HG03060 (cell line): ENCODE results near the gene FILIP1L.
A peak's percentile ranks its signal among the peaks of the same experiment; 100 is the strongest.

ENCODE experiments used
- ATAC-seq: cut with Tn5 transposase; IDR thresholded peaks from one replicate; pipeline ENCODE4 v1.9.1; 2021; ENCODE audit warnings: low read depth, moderate number of reproducible peaks; ENCODE audit not compliant: unreplicated experiment

Gene FILIP1L

GRCh38 chr3:100047455-100048141 is 66.7 kb downstream of the FILIP1L start:
- peak; percentile 65 for ATAC-seq

- no peak for ATAC-seq
These were observed 67.3 kb downstream of the FILIP1L start for GRCh38 chr3:100046986-100047385.

DNA sequence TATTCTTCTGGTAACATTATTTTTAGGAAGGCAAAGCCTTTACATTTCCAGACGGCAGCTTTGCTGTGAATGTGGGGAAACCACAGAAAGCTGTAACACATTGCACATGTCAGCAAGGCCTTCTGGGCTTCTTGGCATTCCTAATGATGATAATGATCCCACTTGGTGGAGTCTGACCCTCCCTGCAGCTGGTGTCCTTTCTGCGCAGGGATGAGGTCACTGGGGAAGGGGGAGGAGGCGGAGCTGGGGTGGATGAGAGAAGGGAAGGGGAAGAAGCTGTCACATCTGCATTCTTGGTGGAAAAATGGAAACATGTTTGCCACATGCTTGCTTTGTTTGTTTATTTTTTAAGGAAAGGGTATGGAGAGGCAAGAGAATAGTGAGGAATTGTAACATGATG is 68.6 kb downstream of the FILIP1L start:
- no peak for ATAC-seq

- peak; percentile 72 for ATAC-seq
These were observed 69.9 kb downstream of the FILIP1L start for GRCh38 chr3:100044369-100044768.

GRCh38 chr3:100043271-100043670 is 71.0 kb downstream of the FILIP1L start:
- no peak for ATAC-seq

DNA sequence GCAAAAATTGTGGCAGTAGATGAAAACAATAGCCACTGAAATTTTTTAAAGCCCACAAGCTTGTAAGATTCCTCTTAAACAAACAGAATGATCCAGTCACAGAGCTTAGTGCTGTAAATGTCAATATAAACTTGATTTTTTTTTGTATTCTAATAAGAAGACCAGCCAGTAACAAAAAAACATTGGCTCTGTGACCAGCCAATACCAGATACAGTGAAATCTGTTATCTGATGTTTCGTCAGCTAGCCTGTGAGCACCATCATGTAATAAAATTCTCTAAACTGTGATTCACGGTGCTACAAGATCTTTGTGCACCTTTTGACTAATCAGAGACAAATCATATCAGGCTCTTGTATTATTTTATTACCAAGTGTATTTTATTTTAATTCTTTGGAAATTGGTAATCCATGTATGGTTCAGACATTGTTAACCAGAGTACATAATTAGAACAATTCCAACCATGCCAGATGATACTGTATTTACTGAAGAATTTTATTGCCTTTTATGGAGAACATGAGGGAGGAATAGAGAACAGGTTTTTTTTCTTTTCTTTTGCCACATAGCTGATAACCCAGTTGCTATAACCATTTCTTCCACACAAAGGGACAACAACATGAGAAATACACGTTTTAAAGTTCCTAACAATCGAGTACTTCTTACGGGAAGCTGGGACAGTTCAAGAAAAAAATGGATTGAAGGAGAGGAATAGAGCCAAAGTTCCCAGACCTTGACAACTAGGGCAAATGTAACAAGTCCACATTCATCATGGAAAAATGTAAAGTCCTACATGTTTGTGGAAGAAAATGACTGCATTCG is 71.9 kb downstream of the FILIP1L start:
- ATAC-seq = no peak

DNA sequence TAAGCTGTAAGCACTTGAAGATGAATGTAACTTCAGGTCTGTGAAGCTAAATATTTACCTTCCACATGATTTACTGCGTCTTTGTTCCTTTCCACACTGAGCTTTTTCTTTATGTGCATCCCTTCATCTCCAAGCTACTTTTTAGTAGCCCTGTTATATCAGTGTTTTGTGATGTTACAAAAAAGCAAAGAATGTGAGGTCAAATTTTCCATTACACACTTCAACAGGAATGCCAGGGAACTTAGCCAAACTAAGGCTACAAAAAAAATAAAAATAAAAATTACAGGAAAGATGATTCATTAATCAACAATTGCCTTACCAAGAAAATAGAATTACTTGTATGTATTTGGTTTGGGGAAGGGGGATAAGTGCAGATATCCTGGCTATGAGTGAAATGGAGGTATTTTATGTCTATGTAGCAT is 73.0 kb downstream of the FILIP1L start:
- ATAC-seq = no peak

DNA sequence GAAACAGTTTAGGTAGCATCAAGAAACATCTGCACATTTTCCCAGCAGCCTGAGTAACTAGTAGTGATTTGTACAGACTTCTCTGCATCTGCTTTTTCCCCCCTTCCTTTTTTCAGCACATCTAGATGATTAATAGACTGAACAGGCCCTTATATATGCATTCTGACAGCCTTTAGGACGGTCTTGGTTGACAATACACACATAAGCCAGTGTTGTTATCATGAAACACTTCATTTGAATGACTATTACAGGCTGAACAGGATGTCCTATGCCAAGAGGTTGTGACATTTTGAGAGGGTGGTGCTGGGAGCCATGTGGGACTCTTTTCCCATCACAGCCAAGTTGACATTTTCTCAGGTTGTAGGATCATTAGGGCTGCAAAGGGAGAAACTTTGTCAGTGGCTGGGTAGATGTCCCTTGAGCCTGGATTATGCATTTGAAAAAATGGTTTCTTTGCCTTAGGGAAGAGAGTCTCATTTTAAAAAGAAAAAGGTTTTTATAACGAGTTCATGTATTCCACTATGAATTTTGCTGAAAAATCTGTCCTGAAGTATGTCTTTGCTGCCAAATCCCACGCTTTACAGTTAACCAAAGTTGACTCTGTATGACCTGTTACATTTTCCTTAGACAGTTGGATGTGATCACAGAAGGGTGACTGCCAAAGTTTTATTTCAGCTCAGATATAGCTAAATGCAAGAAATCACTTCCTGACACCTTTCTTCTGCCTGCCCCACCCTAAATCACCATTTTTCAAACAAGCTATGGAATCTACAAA is 73.7 kb downstream of the FILIP1L start:
- no peak for ATAC-seq

- ATAC-seq = no peak
These were observed 75.2 kb downstream of the FILIP1L start for GRCh38 chr3:100039075-100039474.

DNA sequence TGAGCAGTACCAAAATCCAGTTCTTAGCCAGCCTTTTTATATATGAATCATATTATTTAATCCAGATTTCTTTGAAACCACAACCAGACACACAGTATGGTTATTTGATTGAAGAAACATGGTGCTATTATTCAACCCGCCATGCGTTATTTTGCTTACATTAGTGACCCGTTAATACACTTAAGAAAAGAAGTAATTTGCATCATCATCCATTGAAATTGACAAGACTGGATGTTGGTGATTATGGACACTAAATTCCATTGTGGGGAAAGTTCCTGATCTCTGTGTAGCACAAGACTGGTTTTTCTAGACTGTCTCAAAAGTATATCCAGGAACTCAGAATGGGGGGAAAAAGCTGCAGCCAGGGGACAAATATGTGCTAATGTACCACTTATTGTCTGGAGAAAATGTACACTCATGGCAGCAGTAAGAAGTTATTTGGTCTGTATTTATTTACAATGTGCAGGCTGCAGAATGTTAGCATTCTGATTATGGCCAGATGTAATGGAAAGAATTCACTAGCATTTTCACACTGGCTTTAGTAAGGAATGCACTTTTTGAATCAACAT is 80.3 kb downstream of the FILIP1L start:
- ATAC-seq = no peak

DNA sequence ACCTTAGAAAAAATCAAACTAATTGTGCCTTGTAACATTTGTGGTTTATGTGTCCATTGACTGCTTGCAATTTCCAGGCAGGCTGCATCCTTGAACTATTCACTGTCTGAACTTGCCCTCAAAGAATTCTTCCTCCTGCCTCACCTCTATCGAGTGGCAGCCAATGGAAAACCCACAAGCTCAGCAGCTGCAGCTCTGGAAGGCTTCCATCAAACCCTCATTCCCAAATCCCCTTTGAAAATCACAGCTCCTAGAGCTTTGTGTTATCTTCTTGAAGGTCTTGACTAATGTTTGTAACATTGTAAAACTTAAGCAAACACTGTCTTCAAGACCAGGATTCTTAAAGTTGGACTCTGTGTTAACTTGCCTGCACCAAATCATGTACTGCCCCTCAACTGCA is 81.1 kb downstream of the FILIP1L start:
- ATAC-seq = no peak

- ATAC-seq = no peak
These were observed 82.1 kb downstream of the FILIP1L start for GRCh38 chr3:100032243-100032642.

DNA sequence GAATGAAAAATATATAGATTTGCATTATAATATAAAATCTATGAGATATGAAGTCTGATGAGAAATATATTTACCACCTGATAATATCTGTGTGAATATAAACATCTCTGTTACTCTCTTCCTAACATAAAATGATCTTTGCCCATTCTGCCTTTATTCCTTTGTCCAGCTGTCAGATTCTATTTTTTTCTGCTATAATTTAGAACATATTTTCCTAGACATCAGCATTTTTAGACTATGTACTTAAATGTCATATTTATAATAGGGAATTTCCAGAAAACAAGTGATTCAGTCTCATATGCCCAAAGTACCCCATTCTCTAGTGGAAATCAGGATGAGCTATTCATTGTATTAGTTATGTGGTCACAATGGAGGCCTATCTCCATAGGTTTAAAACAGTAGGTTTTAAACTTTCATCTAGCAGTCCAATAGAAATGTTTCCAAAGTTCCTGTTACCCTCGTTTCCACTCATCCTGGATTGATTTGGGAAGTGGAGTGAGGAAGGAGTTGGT is 83.3 kb downstream of the FILIP1L start:
- no peak for ATAC-seq

- no peak for ATAC-seq
These were observed 84.0 kb downstream of the FILIP1L start for GRCh38 chr3:100030346-100030745.

GRCh38 chr3:100029689-100030088 is 84.6 kb downstream of the FILIP1L start:
- ATAC-seq = no peak

DNA sequence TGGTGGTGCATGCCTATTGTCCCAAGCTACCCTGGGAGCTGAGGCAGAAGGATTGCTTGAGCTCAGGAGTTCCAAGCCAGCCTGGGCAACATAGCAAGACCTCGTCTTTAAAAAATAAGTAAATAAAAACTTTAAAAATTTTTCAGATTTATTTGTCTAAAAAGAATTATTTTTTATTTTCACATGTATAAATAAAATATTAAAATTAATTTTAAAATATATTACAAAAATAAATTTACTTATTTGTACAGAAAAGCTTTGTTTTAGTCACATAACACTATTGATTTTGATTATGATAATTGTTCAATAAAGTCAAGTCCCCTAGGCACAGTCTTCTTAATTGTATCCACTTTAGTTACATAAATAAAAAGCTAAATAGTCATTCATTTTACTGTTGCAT is 85.2 kb downstream of the FILIP1L start:
- no peak for ATAC-seq

DNA sequence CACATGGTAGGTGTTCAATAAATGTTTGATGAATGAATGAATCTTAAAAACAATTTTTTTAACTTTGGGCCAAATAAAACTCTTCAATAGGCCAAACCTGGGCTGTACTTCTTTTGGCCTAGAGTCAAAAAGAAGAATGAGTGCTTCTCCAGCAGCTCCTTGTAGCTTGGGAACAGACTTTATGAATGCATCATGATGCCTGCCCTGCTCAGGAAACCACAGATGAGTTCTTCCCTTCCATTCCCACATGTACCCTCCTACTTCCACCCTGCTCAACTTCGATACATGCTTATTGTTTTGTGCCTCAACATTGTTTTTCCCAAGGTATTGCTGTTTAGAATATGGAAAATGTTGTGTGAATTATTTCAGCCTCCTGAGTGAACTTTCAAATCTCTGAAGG is 87.0 kb downstream of the FILIP1L start:
- no peak for ATAC-seq

GRCh38 chr3:100024520-100025303 is 89.6 kb downstream of the FILIP1L start:
- ATAC-seq = no peak

GRCh38 chr3:100023595-100023994 is 90.7 kb downstream of the FILIP1L start:
- ATAC-seq = no peak

DNA sequence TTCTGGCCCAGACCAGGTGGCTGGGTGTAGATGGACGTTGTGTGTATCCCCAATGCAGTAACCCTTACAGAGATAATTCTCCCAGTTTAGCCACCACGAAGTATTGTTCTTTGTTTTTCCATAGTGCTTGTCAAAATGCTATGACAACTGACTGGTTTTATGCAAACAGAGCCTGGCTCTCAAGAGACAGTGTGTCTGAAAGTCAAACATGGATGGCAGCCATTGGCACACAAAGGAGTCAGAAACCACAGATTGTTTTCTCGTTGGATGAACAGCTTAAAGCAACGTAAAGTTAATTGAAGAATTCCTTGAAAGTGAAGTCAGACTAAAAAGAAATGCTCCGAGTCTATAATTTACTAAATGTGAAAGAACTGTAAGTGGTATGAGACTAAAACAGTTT is 91.2 kb downstream of the FILIP1L start:
- ATAC-seq = no peak
